ENCODE measurements around the gene SFI1. TPM values are rescaled to one million over a fixed set of nuclear protein-coding genes. Genes with fewer than 3 reads are reported as not detected.

Gene SFI1
- total RNA-seq, 1 experiment from 2014 or later: 59.2 TPM

DNA sequence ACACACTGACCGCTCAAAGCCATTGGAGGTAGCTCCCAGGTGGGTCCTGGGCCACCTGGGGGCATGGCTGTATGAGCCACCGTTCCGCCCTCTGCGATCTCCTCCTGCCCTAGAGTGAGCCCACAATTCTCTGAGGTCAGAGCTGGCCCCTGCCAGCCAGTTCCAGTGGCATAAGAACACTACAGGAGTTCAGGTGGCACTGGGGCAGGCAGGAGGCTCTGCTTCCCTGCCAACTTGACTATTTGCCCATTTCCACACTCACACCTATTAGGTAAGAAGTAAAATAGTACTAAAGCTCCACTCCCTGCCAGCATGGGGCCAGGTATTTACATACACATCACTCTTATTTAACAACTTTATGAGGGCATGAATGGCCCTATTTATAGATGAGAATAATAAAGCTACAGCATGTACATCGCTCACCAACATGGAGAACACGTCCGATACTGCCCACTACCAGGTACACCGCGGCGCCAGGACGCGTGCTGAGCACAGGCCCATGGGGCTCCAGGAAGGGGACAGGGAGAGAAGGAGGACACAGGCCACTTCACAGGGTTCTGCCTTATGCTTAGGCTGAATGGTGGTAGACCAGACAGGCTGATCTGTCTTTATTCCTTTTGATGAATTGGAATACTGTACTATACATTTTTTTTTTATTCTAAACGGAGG is 139.4 kb downstream of the SFI1 start:
- TF ChIP-seq, protein P1, sequence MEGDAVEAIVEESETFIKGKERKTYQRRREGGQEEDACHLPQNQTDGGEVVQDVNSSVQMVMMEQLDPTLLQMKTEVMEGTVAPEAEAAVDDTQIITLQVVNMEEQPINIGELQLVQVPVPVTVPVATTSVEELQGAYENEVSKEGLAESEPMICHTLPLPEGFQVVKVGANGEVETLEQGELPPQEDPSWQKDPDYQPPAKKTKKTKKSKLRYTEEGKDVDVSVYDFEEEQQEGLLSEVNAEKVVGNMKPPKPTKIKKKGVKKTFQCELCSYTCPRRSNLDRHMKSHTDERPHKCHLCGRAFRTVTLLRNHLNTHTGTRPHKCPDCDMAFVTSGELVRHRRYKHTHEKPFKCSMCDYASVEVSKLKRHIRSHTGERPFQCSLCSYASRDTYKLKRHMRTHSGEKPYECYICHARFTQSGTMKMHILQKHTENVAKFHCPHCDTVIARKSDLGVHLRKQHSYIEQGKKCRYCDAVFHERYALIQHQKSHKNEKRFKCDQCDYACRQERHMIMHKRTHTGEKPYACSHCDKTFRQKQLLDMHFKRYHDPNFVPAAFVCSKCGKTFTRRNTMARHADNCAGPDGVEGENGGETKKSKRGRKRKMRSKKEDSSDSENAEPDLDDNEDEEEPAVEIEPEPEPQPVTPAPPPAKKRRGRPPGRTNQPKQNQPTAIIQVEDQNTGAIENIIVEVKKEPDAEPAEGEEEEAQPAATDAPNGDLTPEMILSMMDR (IDR thresholded peaks at IDR 0.05; ENCODE audit: unreplicated experiment): no peak
- no peak for DNase-seq
- CTCF ChIA-PET: no interaction called here
- H3K4me3 Mint-ChIP-seq (ENCODE audit: low read depth, unreplicated experiment): no peak overlapping the region
- intact Hi-C loops (cut with micrococcal nuclease; ENCODE audit: unreplicated experiment): no loop called here
- no peaks in the 10 kb centered on the region for H3K9me3 Mint-ChIP-seq (ENCODE audit: low read depth, unreplicated experiment)
- no TSS peak for BruUV-seq (replicated peaks)
- H3K4me1 Mint-ChIP-seq (ENCODE audit: low read depth, unreplicated experiment): peaks cover 37% of the 10 kb centered on the region
- H3K27me3 Mint-ChIP-seq (ENCODE audit: unreplicated experiment): no peaks in the 10 kb centered on the region
- no peak overlapping the region for H3K27ac Mint-ChIP-seq (ENCODE audit: unreplicated experiment)
- H3K36me3 Mint-ChIP-seq (ENCODE audit: insufficient read depth, unreplicated experiment): peaks cover 35% of the 10 kb centered on the region

DNA sequence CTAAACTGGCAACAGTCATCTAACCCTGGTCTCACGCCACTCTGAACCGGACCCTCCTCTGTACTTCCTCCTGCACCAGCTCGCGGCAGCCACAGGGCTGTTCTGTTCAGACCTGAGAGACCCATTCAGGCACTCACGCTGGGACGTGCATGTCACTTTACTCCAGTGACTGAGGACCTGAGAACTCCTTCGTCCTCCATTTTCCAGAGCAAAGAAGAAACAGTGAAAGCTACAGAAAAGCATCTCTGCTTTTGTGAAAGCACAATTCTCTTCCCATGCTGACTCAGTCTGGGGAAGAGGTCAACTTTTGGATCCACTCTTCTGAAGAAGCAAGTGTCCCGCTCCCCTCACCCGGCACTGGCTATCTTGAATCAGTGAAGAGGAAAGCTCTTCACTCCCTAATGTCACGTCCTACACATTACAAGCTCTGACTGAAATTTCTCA is 141.1 kb downstream of the SFI1 start:
- H3K27ac Mint-ChIP-seq (ENCODE audit: unreplicated experiment): no peak overlapping the region
- intact Hi-C loops (cut with micrococcal nuclease; ENCODE audit: unreplicated experiment): no loop called here
- CTCF ChIA-PET: interaction anchor here (0.7 kb wide), 1 partner anchor 20 kb away, joined by 3 read pairs; no protein-coding TSS in a partner anchor
- peaks cover 31% of the 10 kb centered on the region for H3K4me1 Mint-ChIP-seq (ENCODE audit: low read depth, unreplicated experiment)
- peaks cover 4% of the 10 kb centered on the region for H3K9me3 Mint-ChIP-seq (ENCODE audit: low read depth, unreplicated experiment)
- BruUV-seq (replicated peaks): no TSS peak
- TF ChIP-seq, protein P1 (IDR thresholded peaks at IDR 0.05; ENCODE audit: unreplicated experiment): no peak
- DNase-seq: no peak
- H3K36me3 Mint-ChIP-seq (ENCODE audit: insufficient read depth, unreplicated experiment): peaks cover 42% of the 10 kb centered on the region
- H3K27me3 Mint-ChIP-seq (ENCODE audit: unreplicated experiment): no peaks in the 10 kb centered on the region
- no peak overlapping the region for H3K4me3 Mint-ChIP-seq (ENCODE audit: low read depth, unreplicated experiment)

DNA sequence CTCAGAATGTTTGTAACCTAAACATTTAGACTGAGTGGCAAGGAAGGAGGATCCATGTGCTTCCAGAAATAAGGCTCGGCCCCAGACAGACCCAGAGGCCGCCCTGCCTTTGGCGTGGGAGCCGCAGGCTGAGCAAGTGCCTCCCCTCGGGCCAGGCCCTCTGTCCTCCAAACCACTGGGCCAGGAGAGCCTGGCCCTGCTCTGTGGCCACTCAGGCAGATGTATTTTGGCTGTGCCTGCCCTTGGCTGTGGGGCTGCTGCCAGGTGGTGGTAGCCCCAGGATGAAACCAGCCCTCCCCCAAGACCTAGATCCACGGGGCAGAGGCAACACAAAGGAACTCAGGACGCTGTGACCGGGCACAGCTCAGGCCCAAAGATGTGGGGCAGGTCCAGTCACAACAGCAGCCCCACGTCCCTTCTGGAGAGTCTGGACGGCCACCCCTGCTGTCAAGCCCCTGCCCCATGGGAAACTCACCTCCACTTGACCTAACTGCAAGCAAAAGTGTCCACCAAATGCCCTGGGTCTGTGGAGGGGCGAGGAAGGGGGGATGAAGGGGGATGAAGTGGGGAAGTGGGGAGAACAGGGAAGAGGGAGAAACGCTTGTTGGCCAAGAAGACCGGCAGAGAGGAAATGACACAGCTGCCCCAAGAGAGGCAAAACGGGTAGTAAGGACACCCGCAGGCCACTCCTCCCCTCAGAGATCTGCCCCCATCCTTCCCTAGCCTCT is 141.7 kb downstream of the SFI1 start:
- no peak overlapping the region for H3K27ac Mint-ChIP-seq (ENCODE audit: unreplicated experiment)
- no peak overlapping the region for H3K4me3 Mint-ChIP-seq (ENCODE audit: low read depth, unreplicated experiment)
- CTCF ChIA-PET: interaction anchor here (0.7 kb wide), 1 partner anchor 38 kb away, joined by 5 read pairs; no protein-coding TSS in a partner anchor
- no peak for DNase-seq
- H3K36me3 Mint-ChIP-seq (ENCODE audit: insufficient read depth, unreplicated experiment): peaks cover 46% of the 10 kb centered on the region
- no peaks in the 10 kb centered on the region for H3K27me3 Mint-ChIP-seq (ENCODE audit: unreplicated experiment)
- TF ChIP-seq, protein P1 (IDR thresholded peaks at IDR 0.05; ENCODE audit: unreplicated experiment): no peak
- BruUV-seq (replicated peaks): no TSS peak
- intact Hi-C loops (cut with micrococcal nuclease; ENCODE audit: unreplicated experiment): no loop called here
- peaks cover 31% of the 10 kb centered on the region for H3K4me1 Mint-ChIP-seq (ENCODE audit: low read depth, unreplicated experiment)
- H3K9me3 Mint-ChIP-seq (ENCODE audit: low read depth, unreplicated experiment): peaks cover 4% of the 10 kb centered on the region

DNA sequence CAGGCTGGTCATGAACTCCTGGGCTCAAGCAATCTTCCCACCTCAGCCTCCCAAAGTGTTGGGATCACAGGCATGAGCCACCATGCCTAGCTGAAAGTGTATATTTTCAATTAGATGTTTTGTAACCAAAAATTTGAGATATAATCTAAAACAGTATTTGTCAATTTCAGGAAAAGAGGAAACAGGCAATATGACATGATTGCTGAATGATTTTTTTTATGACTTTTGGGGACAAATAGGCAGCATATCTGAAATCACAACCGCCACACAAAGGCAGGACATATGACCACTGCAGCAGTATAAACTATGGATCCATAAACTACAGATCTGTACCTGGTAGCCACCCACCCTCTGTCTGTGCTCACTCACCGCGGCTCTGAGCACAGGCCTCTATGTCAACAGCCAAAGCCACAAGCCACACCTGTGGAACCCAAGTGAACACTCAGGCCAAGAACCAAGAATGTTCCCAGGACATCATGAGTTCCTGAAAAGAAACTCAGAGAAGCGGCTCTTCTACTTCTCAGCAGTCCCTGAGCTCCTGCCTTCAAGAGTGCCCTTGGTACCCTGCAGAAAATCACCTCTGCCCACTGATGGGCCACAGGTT is 143.2 kb downstream of the SFI1 start:
- TF ChIP-seq, protein P1 (IDR thresholded peaks at IDR 0.05; ENCODE audit: unreplicated experiment): no peak
- no peak overlapping the region for H3K4me3 Mint-ChIP-seq (ENCODE audit: low read depth, unreplicated experiment)
- H3K27ac Mint-ChIP-seq (ENCODE audit: unreplicated experiment): no peak overlapping the region
- H3K4me1 Mint-ChIP-seq (ENCODE audit: low read depth, unreplicated experiment): peaks cover 19% of the 10 kb centered on the region
- H3K9me3 Mint-ChIP-seq (ENCODE audit: low read depth, unreplicated experiment): peaks cover 4% of the 10 kb centered on the region
- BruUV-seq (replicated peaks): no TSS peak
- no peaks in the 10 kb centered on the region for H3K27me3 Mint-ChIP-seq (ENCODE audit: unreplicated experiment)
- intact Hi-C loops (cut with micrococcal nuclease; ENCODE audit: unreplicated experiment): no loop called here
- no peak for DNase-seq
- peaks cover 42% of the 10 kb centered on the region for H3K36me3 Mint-ChIP-seq (ENCODE audit: insufficient read depth, unreplicated experiment)
- CTCF ChIA-PET: no interaction called here

Measured in Calu3 (cell line).